Measurements from ENCODE around the gene ADIPOR2.

DNA sequence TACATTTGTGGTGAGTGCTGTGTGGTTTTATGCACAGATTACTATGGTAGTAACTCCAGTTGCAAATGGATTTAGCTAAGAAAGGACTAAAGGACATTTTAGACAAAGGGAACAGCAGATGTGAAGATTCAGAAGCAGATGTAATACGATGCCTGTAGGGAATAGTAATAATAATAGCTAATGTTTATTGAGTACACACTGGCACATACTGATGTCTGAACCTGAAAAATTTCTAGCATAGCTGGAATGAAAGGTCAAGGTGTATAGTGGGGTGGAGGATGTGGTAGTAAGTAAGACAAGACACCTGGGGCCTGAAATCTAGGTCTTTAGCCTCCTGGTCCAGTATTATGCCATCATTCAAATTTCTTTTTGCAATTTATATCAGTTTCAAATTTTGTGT is 75.2 kb downstream of the ADIPOR2 start:
- TF ChIP-seq, protein P1, sequence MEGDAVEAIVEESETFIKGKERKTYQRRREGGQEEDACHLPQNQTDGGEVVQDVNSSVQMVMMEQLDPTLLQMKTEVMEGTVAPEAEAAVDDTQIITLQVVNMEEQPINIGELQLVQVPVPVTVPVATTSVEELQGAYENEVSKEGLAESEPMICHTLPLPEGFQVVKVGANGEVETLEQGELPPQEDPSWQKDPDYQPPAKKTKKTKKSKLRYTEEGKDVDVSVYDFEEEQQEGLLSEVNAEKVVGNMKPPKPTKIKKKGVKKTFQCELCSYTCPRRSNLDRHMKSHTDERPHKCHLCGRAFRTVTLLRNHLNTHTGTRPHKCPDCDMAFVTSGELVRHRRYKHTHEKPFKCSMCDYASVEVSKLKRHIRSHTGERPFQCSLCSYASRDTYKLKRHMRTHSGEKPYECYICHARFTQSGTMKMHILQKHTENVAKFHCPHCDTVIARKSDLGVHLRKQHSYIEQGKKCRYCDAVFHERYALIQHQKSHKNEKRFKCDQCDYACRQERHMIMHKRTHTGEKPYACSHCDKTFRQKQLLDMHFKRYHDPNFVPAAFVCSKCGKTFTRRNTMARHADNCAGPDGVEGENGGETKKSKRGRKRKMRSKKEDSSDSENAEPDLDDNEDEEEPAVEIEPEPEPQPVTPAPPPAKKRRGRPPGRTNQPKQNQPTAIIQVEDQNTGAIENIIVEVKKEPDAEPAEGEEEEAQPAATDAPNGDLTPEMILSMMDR (conservative IDR thresholded peaks at IDR 0.05 in 1 of 2, IDR thresholded peaks at IDR 0.05 in 1 of 2; ENCODE audit: low read depth in 1 of 2, low read length in 2 of 2): no peak
- no peak for TF ChIP-seq EZH2 (IDR thresholded peaks at IDR 0.05; ENCODE audit: low read length, missing control alignments)

Data from fibroblast of lung (primary cell).